Liver (tissue), 3 donors: ENCODE measurements around the gene DGKQ.

Experiments used
- ATF3 ChIP-seq: IDR thresholded peaks from 2 replicates; pipeline ENCODE4 v1.6.1; 2016; ENCODE audit warnings: antibody characterized with exemption
- CTCF ChIP-seq: fragments of 150-350 bp; IDR thresholded peaks from 2 replicates; pipeline ENCODE4 v1.5.1; 2017; ENCODE audit warnings: improper control_type of control experiment, low read depth, low read length; ENCODE audit not compliant: missing input control
- EGR1 ChIP-seq, 2 donors: IDR thresholded peaks; 2 replicates each; pipeline ENCODE4 v1.6.1; 2016 to 2018; ENCODE audit warnings: antibody characterized with exemption in 2 of 2, low read depth in 2 of 2
- FOXA2 ChIP-seq: IDR thresholded peaks from 2 replicates; pipeline ENCODE4 v1.6.1; 2016; ENCODE audit warnings: antibody characterized with exemption
- GABPA ChIP-seq, 2 donors: IDR thresholded peaks in 1 of 2; conservative IDR thresholded peaks in 1 of 2; 2 replicates each; pipeline ENCODE4 v1.6.1; 2016; ENCODE audit warnings: antibody characterized with exemption in 2 of 2, mild to moderate bottlenecking in 1 of 2, moderate library complexity in 1 of 2
- RXRA ChIP-seq, 2 donors: IDR thresholded peaks; 2 replicates each; pipeline ENCODE4 v1.6.1; 2017 to 2018; ENCODE audit warnings: antibody characterized with exemption in 2 of 2, mild to moderate bottlenecking in 1 of 2
- SP1 ChIP-seq: IDR thresholded peaks from 2 replicates; pipeline ENCODE4 v1.6.1; 2018; ENCODE audit warnings: antibody characterized with exemption, mild to moderate bottlenecking
- donor health status: healthy.
- donor health status: healthy.

- TF ChIP-seq CTCF = no peak
- TF ChIP-seq RXRA (IDR thresholded peaks at IDR 0.05) = no peak
- TF ChIP-seq ATF3 = no peak
- TF ChIP-seq GABPA (IDR thresholded peaks at IDR 0.05 in 1 of 2, conservative IDR thresholded peaks at IDR 0.05 in 1 of 2) = no peak
- TF ChIP-seq EGR1 (IDR thresholded peaks at IDR 0.05; ENCODE audit: low read depth in 2 of 2) = no peak
- TF ChIP-seq SP1 = no peak
- TF ChIP-seq FOXA2 = no peak
Observed at GRCh38 chr4:911871-912490, 61.4 kb downstream of the DGKQ start.
